HCT116 (cell line): Measurements from ENCODE around the gene PHC1. TPM values are rescaled to one million over a fixed set of nuclear protein-coding genes. Genes with fewer than 3 reads are reported as not detected.

Experiments used
- ATAC-seq: fragments of 200-7000 bp; cut with Tn5 transposase; 2 replicates; pipeline ENCODE4 v1.9.1; 2020; ENCODE audit warnings: mild to moderate bottlenecking, moderate library complexity
- BruUV-seq: library from RNA; stranded (reverse); fragments of 400-500 nt; replicated peaks from 2 replicates; lab custom pipeline; 2021; lab: Mats Ljungman, UMichigan
- CTCF ChIA-PET: fragments of 300-600 bp; sonication (Branson Sonifier 250); formaldehyde crosslinking; loops from one replicate; lab custom pipeline; 2021; ENCODE audit warnings: antibody characterized with exemption; lab: Charles Lee
- POLR2A ChIA-PET: fragments of 300-600, 350-600 bp; sonication (Branson Sonifier 250); formaldehyde crosslinking; loops from one replicate; lab custom pipeline; 2021; ENCODE audit warnings: antibody characterized with exemption; lab: Charles Lee
- RAD21 ChIA-PET, 2 experiments: fragments of 300-600 bp; sonication (Branson Sonifier 250); formaldehyde crosslinking; loops; one replicate each; lab custom pipeline; 2023; ENCODE audit warnings: low total read pairs in 2 of 2; ENCODE audit not compliant: uncharacterized antibody in 2 of 2, unreplicated experiment in 2 of 2, low non-redundant PET in 1 of 2; lab: Charles Lee
- DNase-seq: peaks from one replicate; pipeline ENCODE4 v3.0.0-alpha.2; 2010; ENCODE audit warnings: low read depth, low spot score
- H2AFZ ChIP-seq: fragments of 200-600 bp; shearing (Covaris generic), sonication (generic); 2 replicates; pipeline ENCODE4 v1.6.1; 2017; ENCODE audit warnings: low read depth, mixed run types, mixed read lengths, antibody characterized with exemption, low read length; ENCODE audit not compliant: poor library complexity, severe bottlenecking
- H3K27ac ChIP-seq: 2 replicates; pipeline ENCODE4 v1.5.1; 2012; ENCODE audit warnings: low read depth, low read length
- H3K27me3 ChIP-seq: fragments of 200-600 bp; sonication (generic); 2 replicates; pipeline ENCODE4 v1.6.1; 2016; ENCODE audit warnings: mixed run types, low read length, mixed read lengths; ENCODE audit not compliant: insufficient read depth
- H3K36me3 ChIP-seq, 2 experiments: fragments of 200-500 bp in 1 of 2; fragments of 200-600 bp in 1 of 2; sonication (Bioruptor generic) in 1 of 2; sonication (generic) in 1 of 2; 2 replicates each; pipeline versions ENCODE4 v1.5.1 to v1.6.1; 2014 to 2016; ENCODE audit warnings: low read length in 2 of 2, inconsistent platforms in 1 of 2, mixed read lengths in 1 of 2, mixed run types in 1 of 2; ENCODE audit not compliant: insufficient read depth in 2 of 2, control insufficient read depth in 1 of 2
- H3K4me1 ChIP-seq, 2 experiments: fragments of 200-600 bp in 1 of 2; sonication (generic) in 1 of 2; 2 replicates each; pipeline versions ENCODE4 v1.5.1 to v1.6.1; 2012 to 2017; ENCODE audit warnings: low read length in 2 of 2, inconsistent platforms in 1 of 2, mild to moderate bottlenecking in 1 of 2, mixed read lengths in 1 of 2, mixed run types in 1 of 2, moderate library complexity in 1 of 2; ENCODE audit not compliant: insufficient read depth in 2 of 2, control insufficient read depth in 1 of 2
- H3K4me2 ChIP-seq: fragments of 200-600 bp; sonication (generic); 2 replicates; pipeline ENCODE4 v1.6.1; 2017; ENCODE audit warnings: mixed run types, low read length, mixed read lengths
- H3K4me3 ChIP-seq, 2 experiments: fragments of 200-600 bp in 1 of 2; sonication (generic) in 1 of 2; replicated peaks in 1 of 2; 2 replicates each; pipeline ENCODE4 v1.5.1; 2011 to 2016; ENCODE audit warnings: low read length in 2 of 2, control low read depth in 1 of 2, low read depth in 1 of 2, mild to moderate bottlenecking in 1 of 2, mixed read lengths in 1 of 2, mixed run types in 1 of 2
- H3K79me2 ChIP-seq: fragments of 200-600 bp; sonication (generic); 2 replicates; pipeline ENCODE4 v1.6.1; 2017; ENCODE audit warnings: mild to moderate bottlenecking, mixed run types, low read length, moderate library complexity, mixed read lengths; ENCODE audit not compliant: insufficient read depth
- H3K9ac ChIP-seq: fragments of 200-600 bp; sonication (generic); 2 replicates; pipeline ENCODE4 v1.6.1; 2016; ENCODE audit warnings: low read length, mixed read lengths
- H3K9me2 ChIP-seq: fragments of 200-600 bp; sonication (generic), shearing (Covaris generic); 2 replicates; pipeline ENCODE4 v1.6.1; 2017; ENCODE audit warnings: mixed run types, mild to moderate bottlenecking, moderate library complexity; ENCODE audit not compliant: insufficient read depth
- H3K9me3 ChIP-seq, 2 experiments: fragments of 200-500 bp in 1 of 2; fragments of 200-600 bp in 1 of 2; sonication (Bioruptor generic) in 1 of 2; sonication (generic) in 1 of 2; 2 replicates each; pipeline ENCODE4 v1.6.1; 2014 to 2017; ENCODE audit warnings: low read length in 2 of 2, mixed read lengths in 2 of 2, inconsistent platforms in 1 of 2, low read depth in 1 of 2, mild to moderate bottlenecking in 1 of 2, mixed run types in 1 of 2, moderate library complexity in 1 of 2; ENCODE audit not compliant: control insufficient read depth in 1 of 2, insufficient read depth in 1 of 2
- H4K20me1 ChIP-seq: fragments of 200-600 bp; sonication (generic), shearing (Covaris generic); 2 replicates; pipeline ENCODE4 v1.6.1; 2017; ENCODE audit warnings: mixed run types, mild to moderate bottlenecking, moderate library complexity; ENCODE audit not compliant: insufficient read depth
- CBX3 ChIP-seq: IDR thresholded peaks from 2 replicates; pipeline ENCODE4 v1.6.1; 2012; ENCODE audit warnings: low read depth
- CEBPB ChIP-seq: IDR thresholded peaks from 2 replicates; pipeline ENCODE4 v1.6.1; 2012; ENCODE audit warnings: low read depth
- CTCF ChIP-seq, 3 experiments: fragments of 200-600 bp in 1 of 3; sonication (generic) in 1 of 3; IDR thresholded peaks in 2 of 3; conservative IDR thresholded peaks in 1 of 3; 2 replicates each; pipeline ENCODE4 v1.5.1; 2012 to 2017; ENCODE audit warnings: low read depth in 2 of 3, low read length in 2 of 3, antibody characterized with exemption in 1 of 3, borderline replicate concordance in 1 of 3, control low read depth in 1 of 3, mild to moderate bottlenecking in 1 of 3, mixed read lengths in 1 of 3, mixed run types in 1 of 3, moderate library complexity in 1 of 3; ENCODE audit not compliant: insufficient read depth in 1 of 3
- ELF1 ChIP-seq: IDR thresholded peaks from 2 replicates; pipeline ENCODE4 v1.6.1; 2012; ENCODE audit warnings: low read depth, borderline replicate concordance
- EZH2 ChIP-seq: fragments of 200-600 bp; sonication (generic); IDR thresholded peaks from 2 replicates; pipeline ENCODE4 v1.6.1; 2017; ENCODE audit warnings: antibody characterized with exemption, mixed run types
- FOSL1 ChIP-seq: IDR thresholded peaks from 2 replicates; pipeline ENCODE4 v1.6.1; 2012; ENCODE audit warnings: low read depth
- JUND ChIP-seq: IDR thresholded peaks from 2 replicates; pipeline ENCODE4 v1.6.1; 2012
- POLR2AphosphoS5 ChIP-seq: IDR thresholded peaks from 2 replicates; pipeline ENCODE4 v1.6.1; 2011; ENCODE audit warnings: mild to moderate bottlenecking, low read depth, low read length, moderate library complexity
- SIN3A ChIP-seq: IDR thresholded peaks from 2 replicates; pipeline ENCODE4 v1.6.1; 2012; ENCODE audit warnings: low read depth
- SP1 ChIP-seq: IDR thresholded peaks from 2 replicates; pipeline ENCODE4 v1.6.1; 2012; ENCODE audit warnings: low read depth
- TCF7L2 ChIP-seq: IDR thresholded peaks from 2 replicates; pipeline ENCODE4 v1.7.0; 2011; ENCODE audit warnings: borderline replicate concordance, inconsistent platforms; ENCODE audit not compliant: insufficient read depth, insufficient read length; ENCODE audit errors: extremely low read depth
- YY1 ChIP-seq: IDR thresholded peaks from 2 replicates; pipeline ENCODE4 v1.6.1; 2011; ENCODE audit warnings: low read length, low read depth, moderate library complexity, mild to moderate bottlenecking; ENCODE audit not compliant: insufficient replicate concordance; ENCODE audit errors: extremely low read depth
- ZBTB33 ChIP-seq: IDR thresholded peaks from 2 replicates; pipeline ENCODE4 v1.6.1; 2011; ENCODE audit warnings: mild to moderate bottlenecking, low read length, moderate library complexity; ENCODE audit not compliant: insufficient replicate concordance; ENCODE audit errors: extremely low read depth
- ZNF274 ChIP-seq: fragments of 200-500 bp; sonication (Bioruptor generic); IDR thresholded peaks from 2 replicates; pipeline ENCODE4 v1.6.1; 2014; ENCODE audit warnings: mild to moderate bottlenecking, low read depth, low read length, inconsistent platforms
- intact Hi-C: fragments of 100-400 bp; cut with micrococcal nuclease; formaldehyde crosslinking; loops from 2 replicates; pipeline ENCODE4 v1.10.0; 2022
- total RNA-seq: library from RNA; stranded (reverse); gene quantifications from one replicate; pipeline ENCODE4 v1.2.1, GENCODE V29; 2021; ENCODE audit not compliant: unreplicated experiment

The PHC1 gene
- total RNA-seq, 1 experiment from 2014 or later: 22.8 TPM

- Histone ChIP-seq H4K20me1 (no peaks in the 10 kb centered on the region), H3K36me3 (no peaks in the 10 kb centered on the region), H3K9me3 (no peaks in the 10 kb centered on the region), H3K4me2 (no peak overlapping the region), H3K27me3 (no peaks in the 10 kb centered on the region), H3K79me2 (no peaks in the 10 kb centered on the region), H3K4me3 (no peak overlapping the region), H3K9ac (no peak overlapping the region), H3K4me1 (peaks cover 0 to 4% of the 10 kb centered on the region in 2 experiments; a peak in 1 of 4 replicates), H3K9me2 (no peaks in the 10 kb centered on the region), H3K27ac (no peak overlapping the region), H2AFZ (no peak overlapping the region)
- TF ChIP-seq ZBTB33 (no peak), POLR2AphosphoS5 (no peak), CBX3 (no peak), CEBPB (no peak), CTCF (IDR thresholded peaks at IDR 0.05 in 2 of 3, conservative IDR thresholded peaks at IDR 0.05 in 1 of 3; ENCODE audit: borderline replicate concordance in 1 of 3, insufficient read depth in 1 of 3, low read depth in 2 of 3, low read length in 2 of 3) (no peak), YY1 (no peak), SP1 (no peak), ZNF274 (no peak), TCF7L2 (no peak), SIN3A (no peak), EZH2 (no peak), FOSL1 (no peak), JUND (no peak), ELF1 (no peak)
- DNase-seq (no peak), ATAC-seq (no peak)
- ChIA-PET POLR2A (no interaction called here), CTCF (no interaction called here), RAD21 (no interaction called here)
- no TSS peak for BruUV-seq
- intact Hi-C loops: no loop called here
These were observed 27.6 kb upstream of the PHC1 start for GRCh38 chr12:8886502-8887284.
